ENCODE results near the gene APOH. TPM values are rescaled to one million over a fixed set of nuclear protein-coding genes. Genes with fewer than 3 reads are reported as not detected.

APOH gene
- total and polyA plus RNA-seq, 9 of the 15 experiments (the other 6 are each of a cell fraction or from before 2014, with no cell fraction given): 1.1 TPM; not detected in 8

- no peak for TF ChIP-seq TSHZ1 (CRISPR knock-in tag; IDR thresholded peaks at IDR 0.05)
Observed at GRCh38 chr17:66240630-66241029, 11.4 kb upstream of the APOH start (continued).

- H3K9me3 ChIP-seq (replicated peaks; ENCODE audit: control insufficient read depth, insufficient read depth, low read depth, low read length): no peaks in the 10 kb centered on the region
- 0% methylated on average over 6 of the region's 6 CpGs for WGBS (ENCODE audit: insufficient coverage, low coverage, missing lambda C conversion rate)
- no peaks in the 10 kb centered on the region for H3K36me3 ChIP-seq (ENCODE audit: control insufficient read depth, insufficient read depth, low read length)
- H3K27me3 ChIP-seq (ENCODE audit: control insufficient read depth in 2 of 2, insufficient read depth in 2 of 2, low read length in 2 of 2): peaks cover 12 to 13% of the 10 kb centered on the region in 2 experiments; a peak in 3 of 5 replicates
- DNase-seq (ENCODE audit: extremely low read depth in 1 of 4, low spot score in 3 of 4) (no peak), FAIRE-seq (no peak), ATAC-seq (no peak)
- H3K79me2 ChIP-seq (ENCODE audit: control insufficient read depth, insufficient read depth, low read length): no peaks in the 10 kb centered on the region
- in situ Hi-C loops (cut with MboI): no loop called here
- no TSS peak for BruUV-seq (replicated peaks)
- no peaks in the 10 kb centered on the region for H3K4me1 ChIP-seq (replicated peaks in 1 of 2; ENCODE audit: control insufficient read depth in 2 of 2, insufficient read depth in 2 of 2, low read length in 2 of 2)
- H3K9ac ChIP-seq (ENCODE audit: insufficient read depth in 1 of 2, low read depth in 2 of 2, low read length in 2 of 2): no peak overlapping the region
- no peaks in the 10 kb centered on the region for H4K20me1 ChIP-seq (replicated peaks; ENCODE audit: control insufficient read depth, insufficient read depth, low read length)
- ChIA-PET POLR2A (no interaction called here), CTCF (ENCODE audit: low intra/inter-chr PET ratio) (no interaction called here)
- intact Hi-C loops (cut with micrococcal nuclease): no loop called here
- no peak overlapping the region for H3K4me3 ChIP-seq
- H3K4me2 ChIP-seq (ENCODE audit: insufficient read depth, low read length): no peak overlapping the region
- no peak overlapping the region for H3K27ac ChIP-seq (ENCODE audit: extremely low read depth, low read depth, low read length)
- no peak overlapping the region for H2AFZ ChIP-seq (ENCODE audit: low read depth, low read length)
- no peaks in the 10 kb centered on the region for H3K9me1 ChIP-seq (ENCODE audit: control insufficient read depth, insufficient read depth, low read length)
- no peak for TF ChIP-seq STAT5A (IDR thresholded peaks at IDR 0.05; ENCODE audit: borderline replicate concordance, low read length)
- no peak for TF ChIP-seq ZNF644 (tag; IDR thresholded peaks at IDR 0.05; ENCODE audit: low read depth)
- TF ChIP-seq DACH1 (IDR thresholded peaks at IDR 0.05; ENCODE audit: partially characterized antibody): no peak
- no peak for TF ChIP-seq KLF6 (CRISPR knock-in tag; IDR thresholded peaks at IDR 0.05; ENCODE audit: borderline replicate concordance)
- TF ChIP-seq E2F1 (CRISPR knock-in tag; IDR thresholded peaks at IDR 0.05): no peak
- TF ChIP-seq BHLHE40 (IDR thresholded peaks at IDR 0.05; ENCODE audit: low read length): no peak
- no peak for TF ChIP-seq SIX5 (IDR thresholded peaks at IDR 0.05; ENCODE audit: borderline replicate concordance in 1 of 2, insufficient read depth in 1 of 2, low read depth in 1 of 2, low read length in 2 of 2)
- TF ChIP-seq CXXC5 (CRISPR knock-in tag; IDR thresholded peaks at IDR 0.05): no peak
- no peak for TF ChIP-seq ETV6 (IDR thresholded peaks at IDR 0.05; ENCODE audit: borderline replicate concordance in 1 of 2, low read depth in 2 of 2, low read length in 1 of 2)
- no peak for TF ChIP-seq ETV6 (CRISPR knock-in tag; IDR thresholded peaks at IDR 0.05; ENCODE audit: borderline replicate concordance)
- no peak for TF ChIP-seq SIN3A (IDR thresholded peaks at IDR 0.05; ENCODE audit: borderline replicate concordance in 2 of 2, control insufficient read depth in 1 of 2, low read depth in 2 of 2, low read length in 2 of 2)
- no peak for TF ChIP-seq ZNF3 (CRISPR knock-in tag; IDR thresholded peaks at IDR 0.05)
- no peak for TF ChIP-seq ZNF766 (CRISPR knock-in tag; conservative IDR thresholded peaks at IDR 0.05)
- no peak for TF ChIP-seq ZNF77 (CRISPR knock-in tag; IDR thresholded peaks at IDR 0.05)
- no peak for TF ChIP-seq KDM5B (IDR thresholded peaks at IDR 0.05; ENCODE audit: insufficient replicate concordance, low read depth, low read length)
- no peak for TF ChIP-seq HMBOX1 (IDR thresholded peaks at IDR 0.05)
Observed at GRCh38 chr17:66240013-66240412, 10.8 kb upstream of the APOH start.

Data from K562 (cell line).